DOHH2 (cell line): Measurements from ENCODE around the gene KCTD17.

Source experiments
- CTCF ChIP-seq: fragments of 200-600 bp; sonication (generic); IDR thresholded peaks from one replicate; pipeline ENCODE4 v1.5.1; 2014; ENCODE audit warnings: antibody characterized with exemption, mild to moderate bottlenecking, low read depth, low read length; ENCODE audit not compliant: poor library complexity, severe bottlenecking
- EZH2phosphoT487 ChIP-seq: fragments of 200-600 bp; sonication (generic); IDR thresholded peaks from 2 replicates; pipeline ENCODE4 v1.6.1; 2017; ENCODE audit warnings: borderline replicate concordance, mild to moderate bottlenecking, antibody characterized with exemption, low read length, moderate library complexity, mixed read lengths

GRCh38 chr22:37024339-37025157 lies 27.0 kb upstream of the KCTD17 start:
- TF ChIP-seq CTCF, result no peak
- TF ChIP-seq EZH2phosphoT487, result no peak
